Upper lobe of left lung (tissue), 6 donors: ENCODE measurements around the gene ZNF117. TPM values are rescaled to one million over a fixed set of nuclear protein-coding genes. Genes with fewer than 3 reads are reported as not detected.

ENCODE experiments used
- ATAC-seq, 2 donors: fragments of 200-7000 bp; cut with Tn5 transposase; one replicate each; pipeline ENCODE4 v1.9.1; 2022; ENCODE audit warnings: mild to moderate bottlenecking in 2 of 2, moderate library complexity in 2 of 2; ENCODE audit not compliant: low FRiP score in 2 of 2
- DNase-seq, 2 donors: peaks; one replicate each; pipeline ENCODE4 v3.0.0-alpha.2; 2019 to 2020
- H3K27ac ChIP-seq, 4 donors: fragments of 200-600 bp; sonication (generic); one replicate each; pipeline ENCODE4 v1.5.1; 2016 to 2019
- H3K27me3 ChIP-seq, 4 donors: fragments of 200-600 bp; sonication (generic); one replicate each; pipeline ENCODE4 v1.5.1; 2017 to 2019
- H3K36me3 ChIP-seq, 4 donors: fragments of 200-600 bp; sonication (generic); one replicate each; pipeline ENCODE4 v1.5.1; 2016 to 2019
- H3K4me1 ChIP-seq, 4 donors: fragments of 200-600 bp; sonication (generic); one replicate each; pipeline ENCODE4 v1.5.1; 2018 to 2019
- H3K4me3 ChIP-seq, 4 donors: fragments of 200-600 bp; sonication (generic); one replicate each; pipeline ENCODE4 v1.5.1; 2017 to 2019; ENCODE audit warnings: mild to moderate bottlenecking in 2 of 4, moderate library complexity in 1 of 4
- H3K9me3 ChIP-seq, 4 donors: fragments of 200-600 bp; sonication (generic); one replicate each; pipeline ENCODE4 v1.5.1; 2018 to 2019
- CTCF ChIP-seq, 6 experiments: fragments of 450-650 bp in 4 of 6; fragments of 200-600 bp in 2 of 6; sonication (generic) in 2 of 6; IDR thresholded peaks; one replicate each; pipeline ENCODE4 v1.5.1; 2016 to 2019; ENCODE audit warnings: antibody characterized with exemption in 6 of 6
- EP300 ChIP-seq, 4 donors: sonication (generic); formaldehyde crosslinking; IDR thresholded peaks; one replicate each; pipeline ENCODE4 v1.5.1; 2017; ENCODE audit warnings: antibody characterized with exemption in 4 of 4, control low read depth in 2 of 4
- POLR2A ChIP-seq, 4 donors: fragments of 450-650 bp; IDR thresholded peaks; one replicate each; pipeline ENCODE4 v1.5.1; 2016 to 2017; ENCODE audit warnings: antibody characterized with exemption in 4 of 4, mild to moderate bottlenecking in 2 of 4
- POLR2AphosphoS5 ChIP-seq, 2 donors: sonication (generic); formaldehyde crosslinking; IDR thresholded peaks; one replicate each; pipeline ENCODE4 v1.5.1; 2017; ENCODE audit warnings: antibody characterized with exemption in 2 of 2
- WGBS, 2 donors: methylation state at CpG; one replicate each; pipeline ENCODE4 v1.1.5; 2017 to 2018; 5-methylcytosine and 5-hydroxymethylcytosine counted together
- total RNA-seq, 6 donors: library from RNA; depleted of rRNA in 4 of 6; stranded (reverse); fragments of >200 nt in 4 of 6; gene quantifications; one replicate each; pipeline versions ENCODE4 v1.1.0 to v1.2.1, GENCODE V29; 2016 to 2021
- donor health status: DM: no; HTN: no; CAD: no; lungs with moderate emphysema.
- donor health status: DM: no; HTN: yes; CAD: no; lungs with severe emphysema.

Gene ZNF117
- total RNA-seq, 6 donors from 2014 or later = 9.4 to 34.4 (median 10.4) TPM

GRCh38 chr7:64997164-64997908 is 6.5 kb upstream of the ZNF117 start:
- WGBS, 2 donors = 84 to 88% methylated on average over 12 of the region's 12 CpGs
- no peak for DNase-seq
- H3K27me3 ChIP-seq = no peaks in the 10 kb centered on the region
- peaks cover 8 to 30% (median 22%) of the 10 kb centered on the region in 4 donors for H3K4me1 ChIP-seq
- H3K27ac ChIP-seq = peak overlapping the region in 3 of 4 donors; percentile 17 to 85 (median 46)
- H3K36me3 ChIP-seq = peaks cover 0 to 12% (median 7%) of the 10 kb centered on the region in 4 donors
- TF ChIP-seq EP300 (IDR thresholded peaks at IDR 0.05) (no peak), POLR2AphosphoS5 (IDR thresholded peaks at IDR 0.05) (no peak), CTCF (IDR thresholded peaks at IDR 0.05) (no peak), POLR2A (IDR thresholded peaks at IDR 0.05) (no peak)
- ATAC-seq = no peak
- H3K4me3 ChIP-seq = no peak overlapping the region
- peaks cover 0 to 43% (median 28%) of the 10 kb centered on the region in 4 donors for H3K9me3 ChIP-seq

GRCh38 chr7:64996305-64996704 is 5.5 kb upstream of the ZNF117 start:
- Histone ChIP-seq H3K27ac (no peak overlapping the region), H3K4me1 (peaks cover 8 to 23% (median 19%) of the 10 kb centered on the region in 4 donors), H3K4me3 (no peak overlapping the region), H3K9me3 (peaks cover 2 to 53% (median 35%) of the 10 kb centered on the region in 4 donors), H3K36me3 (peaks cover 0 to 15% (median 8%) of the 10 kb centered on the region in 4 donors), H3K27me3 (no peaks in the 10 kb centered on the region)
- no peak for TF ChIP-seq POLR2AphosphoS5 (IDR thresholded peaks at IDR 0.05)
- TF ChIP-seq POLR2A (IDR thresholded peaks at IDR 0.05) = no peak
- TF ChIP-seq EP300 (IDR thresholded peaks at IDR 0.05) = no peak
- TF ChIP-seq CTCF (IDR thresholded peaks at IDR 0.05) = no peak
- no peak for DNase-seq
- WGBS, 2 donors = 97 to 100% methylated on average over 2 of the region's 2 CpGs
- no peak for ATAC-seq

- Histone ChIP-seq H3K4me1 (peaks cover 1 to 13% (median 7%) of the 10 kb centered on the region in 4 donors), H3K36me3 (peaks cover 0 to 18% (median 7%) of the 10 kb centered on the region in 4 donors), H3K27me3 (no peaks in the 10 kb centered on the region), H3K9me3 (peaks cover 19 to 69% (median 48%) of the 10 kb centered on the region in 4 donors), H3K4me3 (no peak overlapping the region), H3K27ac (no peak overlapping the region)
- 95 to 100% methylated on average over 7 of the region's 7 CpGs for WGBS, 2 donors
- ATAC-seq (no peak), DNase-seq (no peak)
- TF ChIP-seq CTCF (IDR thresholded peaks at IDR 0.05) (no peak), POLR2AphosphoS5 (IDR thresholded peaks at IDR 0.05) (no peak), POLR2A (IDR thresholded peaks at IDR 0.05) (no peak), EP300 (IDR thresholded peaks at IDR 0.05) (no peak)
Measured at GRCh38 chr7:64993901-64994300, 3.1 kb upstream of the ZNF117 start.

- peaks cover 0 to 8% (median 4%) of the 10 kb centered on the region in 4 donors for H3K4me1 ChIP-seq
- WGBS, 2 donors = 76 to 96% methylated on average over 4 to 5 of the region's 5 CpGs
- DNase-seq (no peak), ATAC-seq (no peak)
- peaks cover 19 to 67% (median 50%) of the 10 kb centered on the region in 4 donors for H3K9me3 ChIP-seq
- peaks cover 0 to 18% (median 7%) of the 10 kb centered on the region in 4 donors for H3K36me3 ChIP-seq
- TF ChIP-seq CTCF (IDR thresholded peaks at IDR 0.05) (no peak), POLR2AphosphoS5 (IDR thresholded peaks at IDR 0.05) (no peak), EP300 (IDR thresholded peaks at IDR 0.05) (no peak)
- no peak overlapping the region for H3K27ac ChIP-seq
- H3K27me3 ChIP-seq = no peaks in the 10 kb centered on the region
- H3K4me3 ChIP-seq = no peak overlapping the region
Measured at GRCh38 chr7:64992971-64993370, 2.1 kb upstream of the ZNF117 start.
